Gastroesophageal sphincter (tissue), 3 donors: ENCODE data around the gene GABRB2.

Experiments used
- POLR2A ChIP-seq, 2 donors: fragments of 450-650 bp; IDR thresholded peaks; one replicate each; pipeline ENCODE4 v1.6.1; 2017; ENCODE audit warnings: antibody characterized with exemption in 2 of 2, mild to moderate bottlenecking in 2 of 2, moderate library complexity in 1 of 2
- TF ChIP-seq, protein P1 (sequence below), 4 experiments: fragments of 200-600 bp in 2 of 4; fragments of 450-650 bp in 2 of 4; sonication (generic) in 1 of 4; IDR thresholded peaks; one replicate each; pipeline ENCODE4 v1.5.1; 2017 to 2019; ENCODE audit warnings: antibody characterized with exemption in 4 of 4, mild to moderate bottlenecking in 2 of 4, moderate library complexity in 2 of 4

DNA sequence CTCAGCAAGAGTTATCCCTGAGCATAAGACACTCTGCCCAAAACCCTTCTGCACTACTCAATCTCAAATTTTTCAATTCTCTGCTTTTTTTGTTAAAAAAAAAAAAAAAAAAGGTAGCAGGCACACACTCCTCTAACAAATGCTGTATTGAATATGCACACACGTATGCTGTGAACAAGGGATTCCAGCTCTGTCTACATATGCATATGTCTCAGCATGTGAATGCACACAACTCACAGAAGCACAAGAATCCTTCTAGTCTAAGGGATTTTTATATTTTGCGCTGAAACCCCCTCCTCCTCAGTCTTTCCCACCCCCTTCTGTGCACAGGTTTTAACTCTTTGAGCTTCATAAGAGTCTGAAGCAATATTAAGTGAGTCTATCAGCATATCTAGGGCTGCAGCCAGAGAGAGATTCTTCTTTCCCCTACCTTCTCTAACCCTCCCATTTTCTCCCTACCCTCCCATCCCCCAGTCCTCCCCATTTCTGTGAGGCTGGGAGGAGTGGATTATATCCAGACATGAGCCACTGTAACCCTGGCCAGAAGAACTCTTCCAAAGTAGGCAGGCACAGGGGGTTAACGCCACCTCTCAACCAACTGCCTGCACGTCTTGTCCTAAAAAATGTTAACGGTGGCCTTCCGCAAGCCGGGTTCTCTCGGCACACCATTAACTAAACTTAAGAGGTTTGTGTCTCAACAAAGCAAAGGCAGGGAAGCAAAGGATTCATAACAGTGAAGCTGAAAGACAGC, 1.0 kb downstream of the GABRB2 start:
- TF ChIP-seq, protein P1, sequence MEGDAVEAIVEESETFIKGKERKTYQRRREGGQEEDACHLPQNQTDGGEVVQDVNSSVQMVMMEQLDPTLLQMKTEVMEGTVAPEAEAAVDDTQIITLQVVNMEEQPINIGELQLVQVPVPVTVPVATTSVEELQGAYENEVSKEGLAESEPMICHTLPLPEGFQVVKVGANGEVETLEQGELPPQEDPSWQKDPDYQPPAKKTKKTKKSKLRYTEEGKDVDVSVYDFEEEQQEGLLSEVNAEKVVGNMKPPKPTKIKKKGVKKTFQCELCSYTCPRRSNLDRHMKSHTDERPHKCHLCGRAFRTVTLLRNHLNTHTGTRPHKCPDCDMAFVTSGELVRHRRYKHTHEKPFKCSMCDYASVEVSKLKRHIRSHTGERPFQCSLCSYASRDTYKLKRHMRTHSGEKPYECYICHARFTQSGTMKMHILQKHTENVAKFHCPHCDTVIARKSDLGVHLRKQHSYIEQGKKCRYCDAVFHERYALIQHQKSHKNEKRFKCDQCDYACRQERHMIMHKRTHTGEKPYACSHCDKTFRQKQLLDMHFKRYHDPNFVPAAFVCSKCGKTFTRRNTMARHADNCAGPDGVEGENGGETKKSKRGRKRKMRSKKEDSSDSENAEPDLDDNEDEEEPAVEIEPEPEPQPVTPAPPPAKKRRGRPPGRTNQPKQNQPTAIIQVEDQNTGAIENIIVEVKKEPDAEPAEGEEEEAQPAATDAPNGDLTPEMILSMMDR (IDR thresholded peaks at IDR 0.05), result no peak
- no peak for TF ChIP-seq POLR2A (IDR thresholded peaks at IDR 0.05)
